OCI-M2 (cell line): ENCODE results near the gene RAD50.
"Not testable (repeated sequence)": the region's sequence is repeated elsewhere in the genome, so short reads cannot be mapped to it uniquely, and the experiment has no call there.

ENCODE experiments used
- DNase-seq: peaks from one replicate; lab custom pipeline; 2025; ENCODE audit not compliant: unreplicated experiment; lab: John Stamatoyannopoulos, UW

Gene RAD50

DNA sequence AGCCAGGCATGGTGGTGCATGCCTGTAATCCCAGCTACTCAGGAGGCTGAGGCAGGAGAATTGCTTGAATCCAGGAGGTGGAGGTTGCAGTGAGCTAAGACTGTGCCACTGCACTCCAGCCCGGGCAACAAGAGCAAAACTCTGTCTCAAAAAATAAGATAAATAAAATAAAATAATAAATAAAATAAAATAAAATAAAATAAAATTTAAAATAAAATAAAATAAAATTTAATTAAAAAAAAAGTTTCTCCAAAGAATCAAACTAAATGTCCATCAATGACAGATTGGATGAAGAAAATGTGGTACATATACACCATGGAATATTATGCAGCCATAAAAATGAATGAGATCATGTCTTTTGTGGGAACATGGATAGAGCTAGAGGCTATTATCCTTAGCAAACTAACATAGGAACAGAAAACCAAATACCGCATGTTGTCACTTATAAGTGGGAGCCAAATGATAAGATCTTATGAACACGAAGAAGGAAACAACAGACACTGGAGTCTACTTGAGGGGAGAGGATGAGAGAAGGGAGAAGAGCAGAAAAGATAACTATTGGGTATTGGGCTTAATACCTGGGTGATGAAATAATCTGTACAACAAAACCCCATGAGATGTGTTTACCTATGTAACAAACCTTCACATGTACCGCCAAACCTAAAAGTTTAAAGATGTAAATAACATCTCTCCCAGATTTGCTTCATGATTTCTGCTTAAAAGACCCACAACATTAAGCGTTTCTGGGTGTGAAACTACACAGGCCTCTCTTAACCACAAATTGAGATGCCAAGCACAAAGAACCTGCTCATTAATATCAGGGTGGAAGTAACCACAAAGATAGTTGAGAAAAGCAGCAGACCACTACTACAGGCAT is 135.2 kb downstream of the RAD50 start:
- DNase-seq, result not testable (repeated sequence)

DNA sequence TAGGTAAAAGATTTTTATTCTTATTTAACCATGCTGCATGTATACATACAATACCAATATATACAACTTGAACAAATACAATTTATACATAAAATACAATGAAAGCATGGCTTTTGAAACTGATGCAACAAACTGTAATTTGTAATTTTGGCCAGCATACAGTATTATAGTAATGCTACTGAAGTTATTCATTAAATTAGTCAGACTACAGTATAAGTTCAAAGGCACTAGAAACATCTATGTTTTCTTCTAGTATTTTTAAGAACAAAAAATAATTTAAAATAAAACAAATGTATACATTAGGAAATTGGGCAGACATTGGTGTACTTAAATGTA is 135.8 kb downstream of the RAD50 start:
- DNase-seq, result no peak
